HEK293 (cell line): ENCODE measurements around the gene ME2.

Experiments
- CTCF ChIA-PET: fragments of 350-600 bp; formaldehyde crosslinking; extraction: SDS; loops from one replicate; lab custom pipeline; 2021; ENCODE audit warnings: antibody characterized with exemption; lab: Yijun Ruan, JAX
- POLR2A ChIA-PET: fragments of 300-600 bp; formaldehyde crosslinking; extraction: SDS; loops from one replicate; lab custom pipeline; 2020; ENCODE audit warnings: antibody characterized with exemption, inconsistent platforms; lab: Yijun Ruan, JAX
- H3K27ac ChIP-seq: fragments of 200-500 bp; sonication (Bioruptor generic); 2 replicates; pipeline ENCODE4 v1.5.1; 2014; ENCODE audit warnings: low read depth, low read length, control low read depth, inconsistent platforms; ENCODE audit errors: extremely low read depth
- H3K36me3 ChIP-seq, 2 experiments: fragments of 200-500 bp in 1 of 2; sonication (Bioruptor generic) in 1 of 2; 1 replicate in 1 of 2; 2 replicates in 1 of 2; pipeline ENCODE4 v1.5.1; 2014 to 2017; ENCODE audit warnings: inconsistent platforms in 2 of 2, low read length in 2 of 2; ENCODE audit not compliant: control insufficient read depth in 2 of 2, insufficient read depth in 1 of 2
- H3K4me1 ChIP-seq: fragments of 200-500 bp; sonication (Bioruptor generic); 2 replicates; pipeline ENCODE4 v1.5.1; 2014; ENCODE audit warnings: mild to moderate bottlenecking, low read length, inconsistent platforms; ENCODE audit not compliant: control insufficient read depth, insufficient read depth
- H3K4me3 ChIP-seq: 2 replicates; pipeline ENCODE4 v1.5.1; 2011; ENCODE audit warnings: low read depth, mild to moderate bottlenecking, control low read depth, low read length, moderate library complexity
- H3K9me3 ChIP-seq: fragments of 200-500 bp; sonication (Bioruptor generic); 2 replicates; pipeline ENCODE4 v1.5.1; 2014; ENCODE audit warnings: low read depth, low read length, inconsistent platforms; ENCODE audit not compliant: control insufficient read depth, insufficient read depth
- GLI2 ChIP-seq: fragments of 450-650 bp; formaldehyde crosslinking; IDR thresholded peaks from 2 replicates; pipeline ENCODE4; 2017; ENCODE audit warnings: missing biosample characterization, missing genetic modification characterization, low read depth, borderline replicate concordance
- GLIS1 ChIP-seq: fragments of 450-650 bp; formaldehyde crosslinking; IDR thresholded peaks from 2 replicates; pipeline ENCODE4 v1.5.1; 2016; ENCODE audit warnings: missing biosample characterization, missing genetic modification characterization
- KLF9 ChIP-seq: fragments of 450-650 bp; formaldehyde crosslinking; IDR thresholded peaks from 2 replicates; pipeline ENCODE4 v1.5.1; 2016; ENCODE audit warnings: missing biosample characterization, missing genetic modification characterization, low read depth
- PRDM4 ChIP-seq: fragments of 450-650 bp; formaldehyde crosslinking; IDR thresholded peaks from 2 replicates; pipeline ENCODE4 v1.5.1; 2017; ENCODE audit warnings: missing biosample characterization, missing genetic modification characterization
- RBAK ChIP-seq: fragments of 450-650 bp; formaldehyde crosslinking; IDR thresholded peaks from 2 replicates; pipeline ENCODE4 v1.5.1; 2016; ENCODE audit warnings: missing biosample characterization, missing genetic modification characterization
- SCRT1 ChIP-seq: fragments of 450-650 bp; formaldehyde crosslinking; IDR thresholded peaks from 2 replicates; pipeline ENCODE4 v1.5.1; 2016; ENCODE audit warnings: missing biosample characterization, missing genetic modification characterization, borderline replicate concordance
- YY2 ChIP-seq: fragments of 450-650 bp; formaldehyde crosslinking; IDR thresholded peaks from 2 replicates; pipeline ENCODE4 v1.5.1; 2016; ENCODE audit warnings: missing biosample characterization, missing genetic modification characterization
- ZBTB7A ChIP-seq: fragments of 450-650 bp; formaldehyde crosslinking; IDR thresholded peaks from 2 replicates; pipeline ENCODE4 v1.5.1; 2016; ENCODE audit warnings: low read depth, missing biosample characterization, missing genetic modification characterization
- ZBTB8A ChIP-seq: fragments of 450-650 bp; formaldehyde crosslinking; IDR thresholded peaks from 2 replicates; pipeline ENCODE4 v1.5.1; 2016; ENCODE audit warnings: missing biosample characterization, missing genetic modification characterization
- ZNF132 ChIP-seq: fragments of 450-650 bp; formaldehyde crosslinking; IDR thresholded peaks from 2 replicates; pipeline ENCODE4 v1.5.1; 2017; ENCODE audit warnings: missing biosample characterization, missing genetic modification characterization, borderline replicate concordance
- ZNF133 ChIP-seq: fragments of 450-650 bp; formaldehyde crosslinking; IDR thresholded peaks from 2 replicates; pipeline ENCODE4 v1.5.1; 2016; ENCODE audit warnings: missing biosample characterization, missing genetic modification characterization
- ZNF174 ChIP-seq: fragments of 450-650 bp; formaldehyde crosslinking; IDR thresholded peaks from 2 replicates; pipeline ENCODE4 v1.5.0; 2017; ENCODE audit warnings: missing biosample characterization, mild to moderate bottlenecking, missing genetic modification characterization
- ZNF23 ChIP-seq: fragments of 450-650 bp; formaldehyde crosslinking; IDR thresholded peaks from 2 replicates; pipeline ENCODE4 v1.5.1; 2016; ENCODE audit warnings: missing biosample characterization, missing genetic modification characterization, borderline replicate concordance
- ZNF488 ChIP-seq: fragments of 450-650 bp; formaldehyde crosslinking; IDR thresholded peaks from 2 replicates; pipeline ENCODE4 v1.5.1; 2016; ENCODE audit warnings: missing biosample characterization, missing genetic modification characterization
- ZNF610 ChIP-seq: fragments of 450-650 bp; formaldehyde crosslinking; IDR thresholded peaks from 2 replicates; pipeline ENCODE4 v1.5.1; 2016; ENCODE audit warnings: missing biosample characterization, missing genetic modification characterization, borderline replicate concordance
- ZNF626 ChIP-seq: fragments of 450-650 bp; sonication (Bioruptor Pico); formaldehyde crosslinking; IDR thresholded peaks from 2 replicates; pipeline ENCODE4 v1.5.1; 2018; ENCODE audit warnings: missing biosample characterization, missing genetic modification characterization, inconsistent platforms
- ZNF654 ChIP-seq: fragments of 450-650 bp; formaldehyde crosslinking; IDR thresholded peaks from 2 replicates; pipeline ENCODE4 v1.5.1; 2016; ENCODE audit warnings: low read depth, missing biosample characterization, missing genetic modification characterization
- ZSCAN5A ChIP-seq: fragments of 450-650 bp; formaldehyde crosslinking; IDR thresholded peaks from 2 replicates; pipeline ENCODE4 v1.5.1; 2016; ENCODE audit warnings: missing biosample characterization, missing genetic modification characterization
- TF ChIP-seq, protein P1 (sequence below): fragments of 450-650 bp; formaldehyde crosslinking; IDR thresholded peaks from 2 replicates; pipeline ENCODE4 v1.5.1; 2017; ENCODE audit warnings: missing biosample characterization, mild to moderate bottlenecking, missing genetic modification characterization, moderate library complexity
- TF ChIP-seq, protein P2 (sequence below): fragments of 450-650 bp; formaldehyde crosslinking; IDR thresholded peaks from 2 replicates; pipeline ENCODE4 v1.5.1; 2016; ENCODE audit warnings: missing biosample characterization, missing genetic modification characterization
- TF ChIP-seq, protein P3 (sequence below): fragments of 450-650 bp; formaldehyde crosslinking; IDR thresholded peaks from 2 replicates; pipeline ENCODE4 v1.5.1; 2016; ENCODE audit warnings: missing biosample characterization, missing genetic modification characterization, borderline replicate concordance

The ME2 gene

GRCh38 chr18:50842846-50843245 is 36.1 kb upstream of the ME2 start:
- ChIA-PET CTCF (interaction anchor here (0.8 to 0.9 kb wide), 2 partner anchors 24 to 199 kb away, joined by 4 read pairs; no protein-coding TSS in a partner anchor), POLR2A (interaction anchor here (1.0 kb wide), 1 partner anchor 36 kb away, joined by 5 read pairs; the partner anchor contains the start of gene ME2)
- no peak overlapping the region for H3K27ac ChIP-seq
- TF ChIP-seq PRDM4 (tag by site-specific recombination) (no peak), YY2 (tag by site-specific recombination) (no peak), ZNF626 (no peak), ZBTB8A (tag by site-specific recombination) (no peak), GLI2 (tag by site-specific recombination) (no peak), ZNF132 (tag by site-specific recombination) (no peak), GLIS1 (no peak), ZNF610 (tag by site-specific recombination) (no peak), ZNF133 (tag by site-specific recombination) (no peak), RBAK (tag by site-specific recombination) (no peak), ZNF174 (tag by site-specific recombination) (no peak), KLF9 (no peak)
- TF ChIP-seq, protein P1, sequence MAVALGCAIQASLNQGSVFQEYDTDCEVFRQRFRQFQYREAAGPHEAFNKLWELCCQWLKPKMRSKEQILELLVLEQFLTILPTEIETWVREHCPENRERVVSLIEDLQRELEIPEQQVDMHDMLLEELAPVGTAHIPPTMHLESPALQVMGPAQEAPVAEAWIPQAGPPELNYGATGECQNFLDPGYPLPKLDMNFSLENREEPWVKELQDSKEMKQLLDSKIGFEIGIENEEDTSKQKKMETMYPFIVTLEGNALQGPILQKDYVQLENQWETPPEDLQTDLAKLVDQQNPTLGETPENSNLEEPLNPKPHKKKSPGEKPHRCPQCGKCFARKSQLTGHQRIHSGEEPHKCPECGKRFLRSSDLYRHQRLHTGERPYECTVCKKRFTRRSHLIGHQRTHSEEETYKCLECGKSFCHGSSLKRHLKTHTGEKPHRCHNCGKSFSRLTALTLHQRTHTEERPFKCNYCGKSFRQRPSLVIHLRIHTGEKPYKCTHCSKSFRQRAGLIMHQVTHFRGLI: no peak
- TF ChIP-seq, protein P2, sequence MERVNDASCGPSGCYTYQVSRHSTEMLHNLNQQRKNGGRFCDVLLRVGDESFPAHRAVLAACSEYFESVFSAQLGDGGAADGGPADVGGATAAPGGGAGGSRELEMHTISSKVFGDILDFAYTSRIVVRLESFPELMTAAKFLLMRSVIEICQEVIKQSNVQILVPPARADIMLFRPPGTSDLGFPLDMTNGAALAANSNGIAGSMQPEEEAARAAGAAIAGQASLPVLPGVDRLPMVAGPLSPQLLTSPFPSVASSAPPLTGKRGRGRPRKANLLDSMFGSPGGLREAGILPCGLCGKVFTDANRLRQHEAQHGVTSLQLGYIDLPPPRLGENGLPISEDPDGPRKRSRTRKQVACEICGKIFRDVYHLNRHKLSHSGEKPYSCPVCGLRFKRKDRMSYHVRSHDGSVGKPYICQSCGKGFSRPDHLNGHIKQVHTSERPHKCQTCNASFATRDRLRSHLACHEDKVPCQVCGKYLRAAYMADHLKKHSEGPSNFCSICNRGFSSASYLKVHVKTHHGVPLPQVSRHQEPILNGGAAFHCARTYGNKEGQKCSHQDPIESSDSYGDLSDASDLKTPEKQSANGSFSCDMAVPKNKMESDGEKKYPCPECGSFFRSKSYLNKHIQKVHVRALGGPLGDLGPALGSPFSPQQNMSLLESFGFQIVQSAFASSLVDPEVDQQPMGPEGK (tag by site-specific recombination): no peak
- H3K4me1 ChIP-seq: peaks cover 3% of the 10 kb centered on the region; the same call in 1 of the 2 replicates
- H3K9me3 ChIP-seq: no peaks in the 10 kb centered on the region
- H3K4me3 ChIP-seq: no peak overlapping the region
- no peaks in the 10 kb centered on the region for H3K36me3 ChIP-seq

GRCh38 chr18:50844554-50844953 is 34.4 kb upstream of the ME2 start:
- no peaks in the 10 kb centered on the region for H3K9me3 ChIP-seq
- no peak overlapping the region for H3K4me3 ChIP-seq
- CTCF ChIA-PET: no interaction called here
- no peak overlapping the region for H3K27ac ChIP-seq
- TF ChIP-seq ZNF654 (tag by site-specific recombination) (no peak), ZNF488 (tag by site-specific recombination) (no peak), ZBTB7A (tag by site-specific recombination) (no peak), ZNF626 (no peak), ZNF23 (no peak), SCRT1 (no peak), ZSCAN5A (tag by site-specific recombination) (no peak)
- TF ChIP-seq, protein P3, sequence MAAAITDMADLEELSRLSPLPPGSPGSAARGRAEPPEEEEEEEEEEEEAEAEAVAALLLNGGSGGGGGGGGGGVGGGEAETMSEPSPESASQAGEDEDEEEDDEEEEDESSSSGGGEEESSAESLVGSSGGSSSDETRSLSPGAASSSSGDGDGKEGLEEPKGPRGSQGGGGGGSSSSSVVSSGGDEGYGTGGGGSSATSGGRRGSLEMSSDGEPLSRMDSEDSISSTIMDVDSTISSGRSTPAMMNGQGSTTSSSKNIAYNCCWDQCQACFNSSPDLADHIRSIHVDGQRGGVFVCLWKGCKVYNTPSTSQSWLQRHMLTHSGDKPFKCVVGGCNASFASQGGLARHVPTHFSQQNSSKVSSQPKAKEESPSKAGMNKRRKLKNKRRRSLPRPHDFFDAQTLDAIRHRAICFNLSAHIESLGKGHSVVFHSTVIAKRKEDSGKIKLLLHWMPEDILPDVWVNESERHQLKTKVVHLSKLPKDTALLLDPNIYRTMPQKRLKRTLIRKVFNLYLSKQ (tag by site-specific recombination): no peak
- H3K36me3 ChIP-seq: no peaks in the 10 kb centered on the region
- H3K4me1 ChIP-seq: peaks cover 3% of the 10 kb centered on the region; the same call in 1 of the 2 replicates
- POLR2A ChIA-PET: no interaction called here
